Pancreas (tissue), 10 donors: ENCODE measurements around the gene ACTL7A. TPM values are rescaled to one million over a fixed set of nuclear protein-coding genes. Genes with fewer than 3 reads are reported as not detected.

ENCODE experiments used
- ATAC-seq, 4 donors: fragments of 200-7000 bp; cut with Tn5 transposase; one replicate each; pipeline versions ENCODE4 v1.8.0 to v1.9.1; 2020; ENCODE audit warnings: mild to moderate bottlenecking in 4 of 4, moderate library complexity in 4 of 4
- DNase-seq, 6 donors: peaks; one replicate each; pipeline ENCODE4 v3.0.0-alpha.2; 2020
- FAIRE-seq: peaks from 2 replicates; lab custom pipeline; 2012; peaks lifted over from hg19 to GRCh38; lab: Jason Lieb, UNC
- H3K27ac ChIP-seq, 4 donors: fragments of 200-600 bp; sonication (generic); 1 replicate in 3 of 4; 2 replicates in 1 of 4; pipeline versions ENCODE4 v1.5.0 to v1.8.0; 2020
- H3K27me3 ChIP-seq, 4 donors: fragments of 200-600 bp; one replicate each; pipeline ENCODE4 v1.8.0; 2021
- H3K36me3 ChIP-seq, 3 donors: fragments of 200-600 bp; sonication (generic) in 1 of 3; one replicate each; pipeline versions ENCODE4 v1.5.0 to v1.8.0; 2020 to 2021
- H3K4me1 ChIP-seq, 3 donors: fragments of 200-600 bp; one replicate each; pipeline ENCODE4 v1.8.0; 2021
- H3K4me3 ChIP-seq, 4 donors: fragments of 200-600 bp; sonication (generic) in 2 of 4; one replicate each; pipeline versions ENCODE4 v1.5.0 to v1.8.0; 2020 to 2021
- H3K9me3 ChIP-seq, 4 donors: fragments of 200-600 bp; one replicate each; pipeline ENCODE4 v1.8.0; 2021
- WGBS, 2 donors: extraction: QIAGEN DNeasy Blood & Tissue Kit; methylation state at CpG; one replicate each; pipeline ENCODE4 v1.1.7; 2013; 5-methylcytosine and 5-hydroxymethylcytosine counted together
- intact Hi-C, 3 donors: fragments of 100-400 bp; cut with DNase I; formaldehyde crosslinking; loops; one replicate each; pipeline versions ENCODE4 v1.11.1 to v1.14.2; 2022
- polyA plus RNA-seq, 2 donors: library from polyadenylated mRNA; stranded (reverse); fragments of 200-250 nt; gene quantifications; one replicate each; pipeline ENCODE4 v1.2.3, GENCODE V29; 2013
- total RNA-seq, 6 donors: library from RNA; stranded (reverse); fragmentation: NEBNext Ultra II Directional in 4 of 6; extraction: Animal tissue kit (Norgen Biotek cat#: 25700) in 4 of 6; gene quantifications; one replicate each; pipeline versions ENCODE4 v1.2.1 to v1.2.4, GENCODE V29; 2021 to 2023
- TF ChIP-seq, protein P1 (sequence below), 4 donors: fragments of 200-600 bp; sonication (generic) in 3 of 4; IDR thresholded peaks; one replicate each; pipeline versions ENCODE4 v1.5.0 to v1.8.0; 2021; ENCODE audit warnings: antibody characterized with exemption in 4 of 4
- donor health status: healthy with polysubstance abuse.
- donor health status: DM: no; HTN: no; CAD: no; lungs with moderate emphysema.
- donor health status: DM: no; HTN: no; CAD: no.
- donor health status: control.
- donor health status: control.
- donor health status: Bipolar disorder and iron deficiency.
- donor health status: DM: yes; HTN: yes; CAD: no.
- donor health status: DM: no; HTN: no; CAD: no.
- donor health status: DM: no; HTN: no; CAD: no.
- donor health status: DM: yes; HTN: yes; CAD: no.

ACTL7A gene
- total and polyA plus RNA-seq, 8 donors: not detected

DNA sequence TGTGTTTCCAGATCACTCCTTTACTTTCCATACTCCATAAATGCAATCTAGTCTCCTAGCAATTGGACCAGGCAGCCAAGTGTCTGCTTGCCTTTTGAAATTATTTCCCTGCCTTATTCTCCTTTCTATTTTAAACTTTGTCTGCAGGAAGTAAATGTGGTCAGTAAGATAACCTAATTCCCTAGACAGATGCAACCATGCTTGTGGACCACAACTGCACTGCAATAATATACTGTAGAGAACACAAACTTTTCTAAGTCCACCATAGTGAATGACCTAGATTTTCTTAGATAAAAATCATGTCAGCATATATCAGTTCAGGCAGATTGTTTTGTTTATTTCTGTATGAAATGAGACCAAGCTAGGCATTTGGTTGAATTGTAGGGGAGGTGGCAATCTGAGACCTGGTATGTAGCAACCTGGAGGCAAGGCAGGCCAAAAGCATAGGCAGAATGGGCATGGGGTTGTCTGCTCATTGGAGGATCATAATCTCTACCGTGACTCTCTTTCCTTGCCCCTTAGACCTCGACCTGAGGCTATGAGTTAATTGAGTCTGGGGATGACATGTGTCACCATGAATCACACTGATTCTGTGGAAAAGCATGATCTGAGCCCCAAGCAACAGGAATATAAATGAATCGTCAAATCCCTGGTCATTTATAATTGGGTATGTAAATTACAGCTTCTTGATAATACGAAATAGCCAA, 27.0 kb upstream of the ACTL7A start:
- WGBS, 2 donors: 50 to 58% methylated on average over 4 of the region's 4 CpGs
- intact Hi-C loops: no loop called here
- ATAC-seq: peak in 1 of 4 donors; percentile 54
- no peak overlapping the region for H3K4me3 ChIP-seq
- no peaks in the 10 kb centered on the region for H3K4me1 ChIP-seq
- TF ChIP-seq, protein P1, sequence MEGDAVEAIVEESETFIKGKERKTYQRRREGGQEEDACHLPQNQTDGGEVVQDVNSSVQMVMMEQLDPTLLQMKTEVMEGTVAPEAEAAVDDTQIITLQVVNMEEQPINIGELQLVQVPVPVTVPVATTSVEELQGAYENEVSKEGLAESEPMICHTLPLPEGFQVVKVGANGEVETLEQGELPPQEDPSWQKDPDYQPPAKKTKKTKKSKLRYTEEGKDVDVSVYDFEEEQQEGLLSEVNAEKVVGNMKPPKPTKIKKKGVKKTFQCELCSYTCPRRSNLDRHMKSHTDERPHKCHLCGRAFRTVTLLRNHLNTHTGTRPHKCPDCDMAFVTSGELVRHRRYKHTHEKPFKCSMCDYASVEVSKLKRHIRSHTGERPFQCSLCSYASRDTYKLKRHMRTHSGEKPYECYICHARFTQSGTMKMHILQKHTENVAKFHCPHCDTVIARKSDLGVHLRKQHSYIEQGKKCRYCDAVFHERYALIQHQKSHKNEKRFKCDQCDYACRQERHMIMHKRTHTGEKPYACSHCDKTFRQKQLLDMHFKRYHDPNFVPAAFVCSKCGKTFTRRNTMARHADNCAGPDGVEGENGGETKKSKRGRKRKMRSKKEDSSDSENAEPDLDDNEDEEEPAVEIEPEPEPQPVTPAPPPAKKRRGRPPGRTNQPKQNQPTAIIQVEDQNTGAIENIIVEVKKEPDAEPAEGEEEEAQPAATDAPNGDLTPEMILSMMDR (IDR thresholded peaks at IDR 0.05): no peak
- no peak overlapping the region for H3K27ac ChIP-seq
- H3K9me3 ChIP-seq: no peaks in the 10 kb centered on the region
- DNase-seq: no peak
- no peaks in the 10 kb centered on the region for H3K36me3 ChIP-seq
- H3K27me3 ChIP-seq: no peaks in the 10 kb centered on the region
- FAIRE-seq: no peak

DNA sequence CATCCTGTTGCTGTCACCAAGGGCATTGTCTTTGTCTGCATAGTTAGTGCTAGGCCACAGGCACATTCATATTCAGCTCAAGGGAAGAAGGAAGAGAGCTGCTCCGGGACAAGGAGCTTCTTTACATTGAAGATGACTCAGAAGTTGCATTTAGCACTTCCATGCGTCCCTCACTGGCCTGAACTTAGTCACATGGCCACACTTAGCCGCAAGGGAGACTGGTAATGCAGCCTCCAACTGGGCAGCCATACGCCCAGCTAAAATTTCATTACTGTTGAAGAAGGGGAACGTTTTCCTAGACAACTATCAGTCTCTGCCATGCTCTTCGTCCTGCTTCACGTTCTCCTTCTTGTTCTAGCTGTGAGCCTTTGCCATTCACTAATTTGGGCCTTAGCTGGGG, 26.2 kb upstream of the ACTL7A start:
- Histone ChIP-seq H3K4me1 (no peaks in the 10 kb centered on the region), H3K4me3 (no peak overlapping the region), H3K27ac (no peak overlapping the region), H3K27me3 (no peaks in the 10 kb centered on the region), H3K36me3 (no peaks in the 10 kb centered on the region), H3K9me3 (no peaks in the 10 kb centered on the region)
- peak in 1 of 4 donors; percentile 22 for ATAC-seq
- DNase-seq: no peak
- WGBS, 2 donors: 73 to 74% methylated on average over 7 of the region's 7 CpGs
- intact Hi-C loops: no loop called here
- TF ChIP-seq, protein P1 (IDR thresholded peaks at IDR 0.05): no peak
- no peak for FAIRE-seq

DNA sequence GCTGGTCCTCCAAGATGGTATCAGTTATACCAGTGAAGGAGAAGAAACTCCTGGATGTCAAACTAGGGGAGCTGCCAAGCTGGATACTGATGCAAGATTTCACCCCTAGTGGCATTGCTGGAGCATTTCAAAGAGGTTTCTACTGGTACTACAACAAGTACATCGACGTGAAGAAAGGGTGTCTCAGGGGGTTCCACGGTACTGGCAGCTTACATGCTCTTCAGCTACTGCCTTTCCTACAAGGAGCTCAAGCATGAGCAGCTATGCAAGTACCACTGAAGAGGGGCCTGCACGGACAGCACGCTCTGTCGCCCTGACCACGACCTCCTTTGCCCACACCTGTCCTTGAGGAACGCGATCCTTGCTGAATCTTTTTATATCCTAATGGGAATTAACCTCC, 25.7 kb upstream of the ACTL7A start:
- no peak for FAIRE-seq
- 79% methylated on average over 9 of the region's 9 CpGs for WGBS, 2 donors
- H3K4me3 ChIP-seq: no peak overlapping the region

DNA sequence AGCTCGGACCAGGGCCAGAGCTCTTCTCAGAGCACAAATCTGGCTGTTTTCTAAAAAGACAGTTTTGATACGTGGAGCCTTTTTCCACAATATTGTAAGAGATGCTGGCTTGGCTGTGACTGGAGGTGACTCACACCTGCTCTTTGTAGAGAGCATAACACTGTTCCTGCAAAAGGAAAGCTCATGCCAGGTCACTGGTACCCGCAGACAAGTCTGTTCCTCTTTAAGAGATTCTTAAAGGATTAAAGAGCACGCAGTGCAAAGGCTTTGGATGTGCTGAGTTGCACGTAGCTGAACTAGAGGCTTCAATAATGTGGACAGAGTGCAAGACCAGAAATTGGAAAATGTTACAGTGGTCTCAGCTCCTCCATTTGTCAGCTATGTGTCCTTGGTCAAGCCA, 25.3 kb upstream of the ACTL7A start:
- H3K27ac ChIP-seq: no peak overlapping the region
- TF ChIP-seq, protein P1 (IDR thresholded peaks at IDR 0.05): no peak
- H3K27me3 ChIP-seq: no peaks in the 10 kb centered on the region
- no peaks in the 10 kb centered on the region for H3K9me3 ChIP-seq
- no peak for ATAC-seq
- FAIRE-seq: no peak
- 57 to 69% methylated on average over 5 of the region's 5 CpGs for WGBS, 2 donors
- no peak overlapping the region for H3K4me3 ChIP-seq
- intact Hi-C loops: no loop called here
- no peaks in the 10 kb centered on the region for H3K36me3 ChIP-seq
- no peak for DNase-seq
- no peaks in the 10 kb centered on the region for H3K4me1 ChIP-seq

More for the DNA sequence above, 25.7 kb upstream of the ACTL7A start:
- Histone ChIP-seq H3K27ac (no peak overlapping the region), H3K36me3 (no peaks in the 10 kb centered on the region), H3K4me1 (no peaks in the 10 kb centered on the region), H3K27me3 (no peaks in the 10 kb centered on the region), H3K9me3 (no peaks in the 10 kb centered on the region)
- intact Hi-C loops: no loop called here
- DNase-seq (no peak), ATAC-seq (no peak)
- TF ChIP-seq, protein P1 (IDR thresholded peaks at IDR 0.05): no peak

DNA sequence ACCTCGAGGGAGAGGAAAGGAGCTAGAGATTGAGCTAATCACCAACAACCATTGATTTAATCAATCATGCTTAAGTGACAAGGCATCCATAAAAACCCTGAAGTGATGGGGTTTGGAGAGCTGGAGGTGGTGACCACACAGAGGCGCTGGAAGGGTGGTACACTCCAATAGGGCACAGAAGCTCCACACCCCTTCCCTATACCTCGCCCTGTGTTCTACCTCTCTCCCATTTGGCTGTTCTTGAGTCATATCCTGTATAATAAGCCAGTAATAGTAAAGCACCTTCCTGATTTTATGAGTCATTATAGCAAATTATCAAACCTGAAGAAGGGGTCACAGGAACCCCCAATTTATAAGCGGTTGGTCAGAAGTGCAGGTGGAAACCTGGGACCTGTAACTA, 24.5 kb upstream of the ACTL7A start:
- FAIRE-seq: no peak
- H3K4me3 ChIP-seq: no peak overlapping the region
- ATAC-seq: no peak
- H3K9me3 ChIP-seq: no peaks in the 10 kb centered on the region
- WGBS, 2 donors: 55 to 61% methylated on average over 4 of the region's 4 CpGs
- no peak for DNase-seq
- intact Hi-C loops: no loop called here
- H3K27me3 ChIP-seq: no peaks in the 10 kb centered on the region
- no peak overlapping the region for H3K27ac ChIP-seq
- no peaks in the 10 kb centered on the region for H3K36me3 ChIP-seq
- H3K4me1 ChIP-seq: no peaks in the 10 kb centered on the region
- TF ChIP-seq, protein P1 (IDR thresholded peaks at IDR 0.05): no peak
